A673 (cell line): Measurements from ENCODE around the gene ATPAF2. TPM values are rescaled to one million over a fixed set of nuclear protein-coding genes. Genes with fewer than 3 reads are reported as not detected.
A peak's percentile ranks its signal among the peaks of the same experiment; 100 is the strongest.

Source experiments
- BruUV-seq: library from RNA; stranded (reverse); fragments of 400-500 nt; replicated peaks from 2 replicates; lab custom pipeline; 2021; lab: Mats Ljungman, UMichigan
- CTCF ChIA-PET: fragments of 300-600 bp; sonication (Branson Sonifier 250); formaldehyde crosslinking; loops from one replicate; lab custom pipeline; 2022; ENCODE audit warnings: antibody characterized with exemption; lab: Charles Lee
- POLR2A ChIA-PET: fragments of 300-600 bp; sonication (Branson Sonifier 250); formaldehyde crosslinking; loops from one replicate; lab custom pipeline; 2022; ENCODE audit warnings: antibody characterized with exemption; ENCODE audit not compliant: low non-redundant PET; lab: Charles Lee
- DNase-seq: peaks from one replicate; pipeline ENCODE4 v3.0.0-alpha.2; 2015; ENCODE audit warnings: low spot score
- H3K27ac ChIP-seq: fragments of 200-600 bp; sonication (generic); 2 replicates; pipeline ENCODE4 v1.5.1; 2016; ENCODE audit warnings: mixed run types, low read depth, mild to moderate bottlenecking, mixed read lengths, antibody characterized with exemption, low read length; ENCODE audit not compliant: poor library complexity, severe bottlenecking
- H3K27me3 ChIP-seq: fragments of 200-600 bp; sonication (generic); replicated peaks from 2 replicates; pipeline ENCODE4 v1.6.1; 2017; ENCODE audit warnings: mixed run types, low read depth, mild to moderate bottlenecking, mixed read lengths, antibody characterized with exemption, low read length; ENCODE audit not compliant: insufficient read depth, poor library complexity
- H3K36me3 ChIP-seq: fragments of 200-600 bp; sonication (generic); 2 replicates; pipeline ENCODE4 v1.6.1; 2016; ENCODE audit warnings: mixed run types, mild to moderate bottlenecking, mixed read lengths, antibody characterized with exemption, low read length; ENCODE audit not compliant: insufficient read depth, poor library complexity, severe bottlenecking
- H3K4me1 ChIP-seq: fragments of 200-600 bp; sonication (generic); 2 replicates; pipeline ENCODE4 v1.6.1; 2017; ENCODE audit warnings: mixed run types, mild to moderate bottlenecking, mixed read lengths, antibody characterized with exemption, low read length; ENCODE audit not compliant: insufficient read depth, poor library complexity, severe bottlenecking
- H3K4me3 ChIP-seq: fragments of 200-600 bp; sonication (generic); 2 replicates; pipeline ENCODE4 v1.5.1; 2016; ENCODE audit warnings: low read depth, mixed run types, mild to moderate bottlenecking, mixed read lengths, low read length; ENCODE audit not compliant: poor library complexity, severe bottlenecking
- H3K9me3 ChIP-seq: fragments of 200-600 bp; sonication (generic); 2 replicates; pipeline ENCODE4 v1.6.1; 2016; ENCODE audit warnings: mixed run types, low read depth, mild to moderate bottlenecking, mixed read lengths, antibody characterized with exemption, low read length; ENCODE audit not compliant: poor library complexity, severe bottlenecking
- CTCF ChIP-seq: fragments of 300-800, 200-600 bp; sonication (generic); conservative IDR thresholded peaks from 2 replicates; pipeline ENCODE4 v1.5.1; 2017; ENCODE audit warnings: low read depth, mild to moderate bottlenecking, antibody characterized with exemption, low read length, moderate library complexity, mixed read lengths
- EZH2 ChIP-seq: fragments of 200-600 bp; sonication (generic); IDR thresholded peaks from 2 replicates; pipeline ENCODE4 v1.6.1; 2017; ENCODE audit warnings: borderline replicate concordance, low read depth, mild to moderate bottlenecking, mixed read lengths, antibody characterized with exemption, low read length; ENCODE audit not compliant: poor library complexity, severe bottlenecking
- intact Hi-C: fragments of 100-400 bp; cut with micrococcal nuclease; formaldehyde crosslinking; loops from one replicate; pipeline ENCODE4 v1.10.0; 2022; ENCODE audit not compliant: unreplicated experiment
- total RNA-seq: library from RNA; stranded (reverse); gene quantifications from 2 replicates; pipeline ENCODE4 v1.2.3, GENCODE V29; 2021

ATPAF2 gene
- total RNA-seq, 1 experiment from 2014 or later = 30.5 TPM

GRCh38 chr17:18042983-18043382 is 4.0 kb upstream of the ATPAF2 start:
- H3K4me1 ChIP-seq = no peaks in the 10 kb centered on the region
- TF ChIP-seq EZH2 (no peak), CTCF (no peak)
- peaks cover 11% of the 10 kb centered on the region for H3K36me3 ChIP-seq
- DNase-seq = no peak
- no peak overlapping the region for H3K4me3 ChIP-seq
- POLR2A ChIA-PET = no interaction called here
- intact Hi-C loops = no loop called here
- CTCF ChIA-PET = no interaction called here
- H3K27ac ChIP-seq = no peak overlapping the region
- no peaks in the 10 kb centered on the region for H3K9me3 ChIP-seq
- no TSS peak for BruUV-seq
- H3K27me3 ChIP-seq = no peaks in the 10 kb centered on the region

- TF ChIP-seq EZH2 (no peak), CTCF (no peak)
- H3K27ac ChIP-seq = no peak overlapping the region
- no peaks in the 10 kb centered on the region for H3K27me3 ChIP-seq
- peaks cover 6% of the 10 kb centered on the region for H3K36me3 ChIP-seq
- H3K4me1 ChIP-seq = no peaks in the 10 kb centered on the region
- DNase-seq = no peak
- no TSS peak for BruUV-seq
- no peak overlapping the region for H3K4me3 ChIP-seq
- no peaks in the 10 kb centered on the region for H3K9me3 ChIP-seq
- intact Hi-C loops = no loop called here
- POLR2A ChIA-PET = no interaction called here
- CTCF ChIA-PET = no interaction called here
Measured at GRCh38 chr17:18041776-18042175, 2.8 kb upstream of the ATPAF2 start.

GRCh38 chr17:18040261-18040858 is 1.4 kb upstream of the ATPAF2 start:
- Histone ChIP-seq H3K9me3 (no peaks in the 10 kb centered on the region), H3K36me3 (peaks cover 1% of the 10 kb centered on the region), H3K27ac (peak overlapping the region; percentile 80), H3K4me1 (no peaks in the 10 kb centered on the region), H3K4me3 (peak overlapping the region; percentile 80), H3K27me3 (no peaks in the 10 kb centered on the region)
- no peak for DNase-seq
- no peak for TF ChIP-seq CTCF
- TF ChIP-seq EZH2 = no peak
- BruUV-seq = no TSS peak
- intact Hi-C loops = no loop called here
- ChIA-PET POLR2A (no interaction called here), CTCF (no interaction called here)
